Measurements from ENCODE around the gene E4F1. TPM values are rescaled to one million over a fixed set of nuclear protein-coding genes. Genes with fewer than 3 reads are reported as not detected.

The E4F1 gene
- total and polyA plus RNA-seq, 9 of the 15 experiments (the other 6 are each of a cell fraction or from before 2014, with no cell fraction given) = 0.48 to 94.9 (median 20.4) TPM

DNA sequence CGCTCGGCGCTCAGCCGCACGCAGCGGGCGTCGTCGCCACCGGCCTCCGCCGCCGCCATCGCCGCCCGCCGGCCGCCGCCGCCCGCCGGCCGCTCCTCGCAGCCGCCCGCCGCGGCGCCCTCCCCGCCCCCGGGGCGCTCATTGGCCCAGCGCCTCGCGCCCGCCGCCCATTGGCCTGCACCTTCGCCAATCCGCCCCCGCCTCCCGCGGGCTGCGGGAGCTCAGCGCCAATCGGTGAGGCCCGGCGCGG, 8.7 kb upstream of the E4F1 start, which contains the start of gene PGP (continued):
- TF ChIP-seq CREB1 (IDR thresholded peaks at IDR 0.05) (no peak), CREB1 (CRISPR knock-in tag; IDR thresholded peaks at IDR 0.05) (no peak), FOS (IDR thresholded peaks at IDR 0.05; ENCODE audit: extremely low read depth, insufficient read length) (peak; percentile 99), ZZZ3 (IDR thresholded peaks at IDR 0.05) (no peak), NUFIP1 (IDR thresholded peaks at IDR 0.05; ENCODE audit: partially characterized antibody) (no peak), POLR2AphosphoS5 (IDR thresholded peaks at IDR 0.05; ENCODE audit: control insufficient read depth, insufficient read depth, low read depth, low read length) (no peak), NFRKB (IDR thresholded peaks at IDR 0.05; ENCODE audit: low read depth) (no peak), GABPA (tag; conservative IDR thresholded peaks at IDR 0.05; ENCODE audit: low read depth) (peak; percentile 77), PTRF (tag; IDR thresholded peaks at IDR 0.05) (no peak), ZNF76 (CRISPR knock-in tag; IDR thresholded peaks at IDR 0.05; ENCODE audit: borderline replicate concordance) (no peak), ZNF197 (CRISPR knock-in tag; IDR thresholded peaks at IDR 0.05; ENCODE audit: low read depth) (0 out of 2 replicates have a peak, but pooled peaks have one; percentile 97), ZNF133 (CRISPR knock-in tag; IDR thresholded peaks at IDR 0.05) (no peak), DMBX1 (CRISPR knock-in tag; IDR thresholded peaks at IDR 0.05; ENCODE audit: borderline replicate concordance) (peak; percentile 91; the same call in 1 of the 2 replicates), RBBP5 (IDR thresholded peaks at IDR 0.05; ENCODE audit: borderline replicate concordance, insufficient read depth, low read length, poor library complexity, severe bottlenecking) (no peak), MECOM (CRISPR knock-in tag; IDR thresholded peaks at IDR 0.05) (peak; percentile 75; the same call in 1 of the 2 replicates), CCAR2 (IDR thresholded peaks at IDR 0.05; ENCODE audit: low read depth, low read length) (no peak), SRF (CRISPR knock-in tag; IDR thresholded peaks at IDR 0.05) (0 out of 4 replicates have a peak, but pooled peaks of 1 of the 2 experiments have one; percentile 56), ZNF124 (CRISPR knock-in tag; IDR thresholded peaks at IDR 0.05) (no peak), ZNF584 (CRISPR knock-in tag; IDR thresholded peaks at IDR 0.05; ENCODE audit: low read depth) (peak; percentile 98; the same call in 1 of the 2 replicates), PHF21A (IDR thresholded peaks at IDR 0.05; ENCODE audit: borderline replicate concordance, low read depth) (no peak), SNRNP70 (optimal IDR thresholded peaks at IDR 0.05; ENCODE audit: low read depth, low read length) (no peak), BMI1 (IDR thresholded peaks at IDR 0.05; ENCODE audit: low read length) (no peak), FOXM1 (IDR thresholded peaks at IDR 0.05; ENCODE audit: low read depth) (0 out of 2 replicates have a peak, but pooled peaks have one; percentile 48), FOXM1 (CRISPR knock-in tag; IDR thresholded peaks at IDR 0.05; ENCODE audit: low read depth) (no peak), ZHX1 (conservative IDR thresholded peaks at IDR 0.05; ENCODE audit: low read length) (no peak), LARP7 (IDR thresholded peaks at IDR 0.05) (no peak)
- TF ChIP-seq, protein P1, sequence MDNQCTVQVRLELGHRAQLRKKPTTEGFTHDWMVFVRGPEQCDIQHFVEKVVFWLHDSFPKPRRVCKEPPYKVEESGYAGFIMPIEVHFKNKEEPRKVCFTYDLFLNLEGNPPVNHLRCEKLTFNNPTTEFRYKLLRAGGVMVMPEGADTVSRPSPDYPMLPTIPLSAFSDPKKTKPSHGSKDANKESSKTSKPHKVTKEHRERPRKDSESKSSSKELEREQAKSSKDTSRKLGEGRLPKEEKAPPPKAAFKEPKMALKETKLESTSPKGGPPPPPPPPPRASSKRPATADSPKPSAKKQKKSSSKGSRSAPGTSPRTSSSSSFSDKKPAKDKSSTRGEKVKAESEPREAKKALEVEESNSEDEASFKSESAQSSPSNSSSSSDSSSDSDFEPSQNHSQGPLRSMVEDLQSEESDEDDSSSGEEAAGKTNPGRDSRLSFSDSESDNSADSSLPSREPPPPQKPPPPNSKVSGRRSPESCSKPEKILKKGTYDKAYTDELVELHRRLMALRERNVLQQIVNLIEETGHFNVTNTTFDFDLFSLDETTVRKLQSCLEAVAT (IDR thresholded peaks at IDR 0.05) = peak in 1 of 2 experiments; percentile 97; a peak in 2 of 4 replicates
- TF ChIP-seq, protein P2, sequence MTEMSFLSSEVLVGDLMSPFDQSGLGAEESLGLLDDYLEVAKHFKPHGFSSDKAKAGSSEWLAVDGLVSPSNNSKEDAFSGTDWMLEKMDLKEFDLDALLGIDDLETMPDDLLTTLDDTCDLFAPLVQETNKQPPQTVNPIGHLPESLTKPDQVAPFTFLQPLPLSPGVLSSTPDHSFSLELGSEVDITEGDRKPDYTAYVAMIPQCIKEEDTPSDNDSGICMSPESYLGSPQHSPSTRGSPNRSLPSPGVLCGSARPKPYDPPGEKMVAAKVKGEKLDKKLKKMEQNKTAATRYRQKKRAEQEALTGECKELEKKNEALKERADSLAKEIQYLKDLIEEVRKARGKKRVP (CRISPR knock-in tag; IDR thresholded peaks at IDR 0.05) = no peak

All from K562 (cell line).